Esophagus squamous epithelium (tissue), 4 donors: ENCODE measurements around the gene FTSJ3.

Source experiments
- CTCF ChIP-seq, 6 experiments: fragments of 450-650 bp in 4 of 6; fragments of 200-600 bp in 2 of 6; sonication (generic) in 2 of 6; IDR thresholded peaks; one replicate each; pipeline ENCODE4 v1.5.1; 2016 to 2019; ENCODE audit warnings: antibody characterized with exemption in 6 of 6, mild to moderate bottlenecking in 4 of 6, moderate library complexity in 4 of 6
- POLR2A ChIP-seq, 4 donors: fragments of 450-650 bp; IDR thresholded peaks; one replicate each; pipeline ENCODE4 v1.6.1; 2017; ENCODE audit warnings: antibody characterized with exemption in 4 of 4, mild to moderate bottlenecking in 4 of 4, moderate library complexity in 3 of 4

- TF ChIP-seq CTCF (IDR thresholded peaks at IDR 0.05) (no peak), POLR2A (IDR thresholded peaks at IDR 0.05) (no peak)
Measured at GRCh38 chr17:63786971-63787711, 40.3 kb downstream of the FTSJ3 start.
